ENCODE measurements around the gene CREB3L1. TPM values are rescaled to one million over a fixed set of nuclear protein-coding genes. Genes with fewer than 3 reads are reported as not detected.

CREB3L1 gene
- total and polyA plus RNA-seq, 10 donors, result 0.28 to 8.9 (median 2.8) TPM

- H3K27me3 ChIP-seq (replicated peaks in 1 of 7), result peaks cover 0 to 81% (median 45%) of the 10 kb centered on the region in 7 donors
- no peaks in the 10 kb centered on the region for H3K9me3 ChIP-seq
- H3K27ac ChIP-seq, result peak overlapping the region in 3 of 8 donors; percentile 31 to 55 (median 51)
- H3K4me3 ChIP-seq, result peak overlapping the region; percentile 32 to 72 (median 41)
- TF ChIP-seq POLR2A (IDR thresholded peaks at IDR 0.05) (no peak), POLR2AphosphoS5 (IDR thresholded peaks at IDR 0.05) (no peak), CTCF (IDR thresholded peaks at IDR 0.05 in 8 of 11, conservative IDR thresholded peaks at IDR 0.05 in 3 of 11) (no peak)
- peak; percentile 85 for DNase-seq
- H3K36me3 ChIP-seq, result no peaks in the 10 kb centered on the region
- 1 to 2% (median 2%) methylated on average over 21 to 99 of the region's 99 CpGs; no CpG with 5 or more reads in 1 of the 5 donors for WGBS, 5 donors
- intact Hi-C loops (cut with DNase I; ENCODE audit: low total_unique reads), result no loop called here
- peaks cover 9 to 77% (median 37%) of the 10 kb centered on the region in 6 donors for H3K4me1 ChIP-seq
Measured at GRCh38 chr11:46332568-46333393, 55.3 kb downstream of the CREB3L1 start.

- Histone ChIP-seq H3K27ac (peak overlapping the region in 3 of 8 donors; percentile 31 to 55 (median 51)), H3K4me3 (peak overlapping the region; percentile 32 to 72 (median 41)), H3K4me1 (peaks cover 9 to 84% (median 42%) of the 10 kb centered on the region in 6 donors), H3K9me3 (no peaks in the 10 kb centered on the region), H3K36me3 (no peaks in the 10 kb centered on the region), H3K27me3 (replicated peaks in 1 of 7) (peaks cover 0 to 88% (median 45%) of the 10 kb centered on the region in 7 donors)
- intact Hi-C loops (cut with DNase I; ENCODE audit: low total_unique reads), result no loop called here
- 13 to 30% (median 15%) methylated on average over 12 to 25 of the region's 25 CpGs for WGBS, 5 donors
- DNase-seq, result no peak
- TF ChIP-seq POLR2A (IDR thresholded peaks at IDR 0.05), result no peak
- no peak for TF ChIP-seq POLR2AphosphoS5 (IDR thresholded peaks at IDR 0.05)
Measured at GRCh38 chr11:46333394-46333947, 56.0 kb downstream of the CREB3L1 start.

- H3K27me3 ChIP-seq (replicated peaks in 1 of 7), result peaks cover 0 to 91% (median 45%) of the 10 kb centered on the region in 7 donors
- H3K4me1 ChIP-seq, result peaks cover 9 to 91% (median 49%) of the 10 kb centered on the region in 6 donors
- no peak overlapping the region for H3K4me3 ChIP-seq
- H3K36me3 ChIP-seq, result no peaks in the 10 kb centered on the region
- no peaks in the 10 kb centered on the region for H3K9me3 ChIP-seq
- TF ChIP-seq POLR2AphosphoS5 (IDR thresholded peaks at IDR 0.05), result no peak
- no peak for TF ChIP-seq POLR2A (IDR thresholded peaks at IDR 0.05)
- TF ChIP-seq CTCF (IDR thresholded peaks at IDR 0.05 in 8 of 11, conservative IDR thresholded peaks at IDR 0.05 in 3 of 11), result no peak
- 88 to 100% (median 90%) methylated on average over 2 to 3 of the region's 3 CpGs for WGBS, 5 donors
- no peak for DNase-seq
- intact Hi-C loops (cut with DNase I; ENCODE audit: low total_unique reads), result no loop called here
- no peak overlapping the region for H3K27ac ChIP-seq
Measured at GRCh38 chr11:46334211-46334610, 56.7 kb downstream of the CREB3L1 start.

- TF ChIP-seq POLR2A (IDR thresholded peaks at IDR 0.05), result no peak
- no peak for TF ChIP-seq CTCF (IDR thresholded peaks at IDR 0.05 in 8 of 11, conservative IDR thresholded peaks at IDR 0.05 in 3 of 11)
- no peak for TF ChIP-seq POLR2AphosphoS5 (IDR thresholded peaks at IDR 0.05)
- DNase-seq, result no peak
- no peak overlapping the region for H3K4me3 ChIP-seq
- no peaks in the 10 kb centered on the region for H3K9me3 ChIP-seq
- no peak overlapping the region for H3K27ac ChIP-seq
- intact Hi-C loops (cut with DNase I; ENCODE audit: low total_unique reads), result no loop called here
- peaks cover 0 to 81% (median 44%) of the 10 kb centered on the region in 7 donors for H3K27me3 ChIP-seq (replicated peaks in 1 of 7)
- H3K36me3 ChIP-seq, result no peaks in the 10 kb centered on the region
- 80 to 94% (median 91%) methylated on average over 6 of the region's 6 CpGs for WGBS, 5 donors
- H3K4me1 ChIP-seq, result peaks cover 12 to 96% (median 55%) of the 10 kb centered on the region in 6 donors
Measured at GRCh38 chr11:46335271-46335670, 57.8 kb downstream of the CREB3L1 start.
